ENCODE results near the gene USP31. TPM values are rescaled to one million over a fixed set of nuclear protein-coding genes. Genes with fewer than 3 reads are reported as not detected.

USP31 gene
- total and polyA plus RNA-seq, 2 of the 13 experiments (the other 11 are each of a cell fraction or from before 2014, with no cell fraction given) = 22.5 to 23.3 TPM

- FAIRE-seq (no peak), DNase-seq (ENCODE audit: low spot score) (no peak), ATAC-seq (no peak)
- no peaks in the 10 kb centered on the region for H3K79me2 ChIP-seq (ENCODE audit: insufficient read depth, low read length)
- TF ChIP-seq NPAS2 (CRISPR knock-in tag; IDR thresholded peaks at IDR 0.05; ENCODE audit: borderline replicate concordance) = 0 out of 2 replicates have a peak, but pooled peaks have one; percentile 18
- no peak for TF ChIP-seq ZFP36L2 (CRISPR knock-in tag; IDR thresholded peaks at IDR 0.05)
- H3K9me3 ChIP-seq (ENCODE audit: low read length) = no peaks in the 10 kb centered on the region
- H3K27ac ChIP-seq (ENCODE audit: extremely low read length, insufficient read depth, low read length) = no peak overlapping the region
- in situ Hi-C loops (cut with HindIII; ENCODE audit: extremely low pct_ligation_motif_present, low pct_unique_long_range_greater_than_20kb) = no loop called here
- H2AFZ ChIP-seq (ENCODE audit: low read length) = no peak overlapping the region
- POLR2A ChIA-PET = no interaction called here
- H3K36me3 ChIP-seq (replicated peaks in 1 of 2; ENCODE audit: control insufficient read depth in 1 of 2, insufficient read depth in 2 of 2, low read length in 2 of 2) = peaks cover 52 to 93% of the 10 kb centered on the region in 2 experiments
- no peak overlapping the region for H3K4me3 ChIP-seq (replicated peaks in 1 of 3; ENCODE audit: insufficient read depth in 1 of 3, low read depth in 2 of 3, low read length in 3 of 3)
- no peaks in the 10 kb centered on the region for H3K27me3 ChIP-seq (ENCODE audit: control insufficient read depth in 1 of 2, insufficient read depth in 2 of 2, low read length in 2 of 2)
- no peak overlapping the region for H3K4me2 ChIP-seq (ENCODE audit: low read depth, low read length)
- intact Hi-C loops (cut with micrococcal nuclease; ENCODE audit: unreplicated experiment) = no loop called here
- no peaks in the 10 kb centered on the region for H3K4me1 ChIP-seq (ENCODE audit: insufficient read depth, low read length)
- CTCF ChIA-PET (ENCODE audit: low intra/inter-chr PET ratio, low total read pairs) = no interaction called here
- BruUV-seq (replicated peaks) = no TSS peak
- no peak overlapping the region for H3K9ac ChIP-seq (ENCODE audit: insufficient read depth, low read depth, low read length)
- no peaks in the 10 kb centered on the region; the same call in 1 of the 2 replicates for H4K20me1 ChIP-seq (ENCODE audit: insufficient read depth, low read length)
- WGBS (ENCODE audit: low lambda C conversion rate) = 96% methylated on average over 8 of the region's 8 CpGs
Measured at GRCh38 chr16:23071196-23072083, 77.8 kb downstream of the USP31 start.

- no peak overlapping the region for H3K9ac ChIP-seq (ENCODE audit: insufficient read depth, low read depth, low read length)
- no peak for FAIRE-seq
- H4K20me1 ChIP-seq (ENCODE audit: insufficient read depth, low read length) = no peaks in the 10 kb centered on the region; the same call in 1 of the 2 replicates
- ATAC-seq = no peak
- ChIA-PET POLR2A (no interaction called here), CTCF (ENCODE audit: low intra/inter-chr PET ratio, low total read pairs) (no interaction called here)
- no peak overlapping the region for H2AFZ ChIP-seq (ENCODE audit: low read length)
- H3K27me3 ChIP-seq (ENCODE audit: control insufficient read depth in 1 of 2, insufficient read depth in 2 of 2, low read length in 2 of 2) = no peaks in the 10 kb centered on the region
- intact Hi-C loops (cut with micrococcal nuclease; ENCODE audit: unreplicated experiment) (no loop called here), in situ Hi-C loops (cut with HindIII; ENCODE audit: extremely low pct_ligation_motif_present, low pct_unique_long_range_greater_than_20kb) (no loop called here)
- 96% methylated on average over 6 of the region's 6 CpGs for WGBS (ENCODE audit: low lambda C conversion rate)
- no peak for TF ChIP-seq ELK4 (CRISPR knock-in tag; IDR thresholded peaks at IDR 0.05; ENCODE audit: borderline replicate concordance)
- no peak for TF ChIP-seq ZNF292 (CRISPR knock-in tag; IDR thresholded peaks at IDR 0.05; ENCODE audit: borderline replicate concordance, low read depth)
- no peak for TF ChIP-seq ZNF143 (CRISPR knock-in tag; IDR thresholded peaks at IDR 0.05)
- TF ChIP-seq HNF4A (CRISPR knock-in tag; IDR thresholded peaks at IDR 0.05) = no peak
- TF ChIP-seq ZNF432 (CRISPR knock-in tag; IDR thresholded peaks at IDR 0.05; ENCODE audit: borderline replicate concordance) = no peak
- no peak for TF ChIP-seq HMGA1 (CRISPR knock-in tag; conservative IDR thresholded peaks at IDR 0.05)
- TF ChIP-seq ZFYVE20 (CRISPR knock-in tag; IDR thresholded peaks at IDR 0.05; ENCODE audit: borderline replicate concordance, low read depth) = no peak
- no peak for TF ChIP-seq HOXA5 (CRISPR knock-in tag; IDR thresholded peaks at IDR 0.05)
- TF ChIP-seq ADNP (CRISPR knock-in tag; IDR thresholded peaks at IDR 0.05) = no peak
- no peak for TF ChIP-seq DNMT3B (CRISPR knock-in tag; conservative IDR thresholded peaks at IDR 0.05)
- no peak for TF ChIP-seq SAP130 (CRISPR knock-in tag; IDR thresholded peaks at IDR 0.05; ENCODE audit: low read depth)
- H3K79me2 ChIP-seq (ENCODE audit: insufficient read depth, low read length) = no peaks in the 10 kb centered on the region
- no peak for DNase-seq (ENCODE audit: low spot score)
- peaks cover 50 to 83% of the 10 kb centered on the region in 2 experiments for H3K36me3 ChIP-seq (replicated peaks in 1 of 2; ENCODE audit: control insufficient read depth in 1 of 2, insufficient read depth in 2 of 2, low read length in 2 of 2)
- BruUV-seq (replicated peaks) = no TSS peak
- H3K4me3 ChIP-seq (replicated peaks in 1 of 3; ENCODE audit: insufficient read depth in 1 of 3, low read depth in 2 of 3, low read length in 3 of 3) = no peak overlapping the region
- no peaks in the 10 kb centered on the region for H3K9me3 ChIP-seq (ENCODE audit: low read length)
- H3K27ac ChIP-seq (ENCODE audit: extremely low read length, insufficient read depth, low read length) = no peak overlapping the region
- H3K4me2 ChIP-seq (ENCODE audit: low read depth, low read length) = no peak overlapping the region
- no peaks in the 10 kb centered on the region for H3K4me1 ChIP-seq (ENCODE audit: insufficient read depth, low read length)
Measured at GRCh38 chr16:23069844-23070243, 79.4 kb downstream of the USP31 start.

Data from HepG2 (cell line).